ENCODE results near the gene SNCAIP.

- TF ChIP-seq CTCF (IDR thresholded peaks at IDR 0.05; ENCODE audit: low read depth, low read length) (no peak), MAX (IDR thresholded peaks at IDR 0.05; ENCODE audit: low read depth, low read length) (no peak)
These were observed 182.1 kb downstream of the SNCAIP start for GRCh38 chr5:122494109-122494508.
